Keratinocyte (primary cell): ENCODE results near the gene DUXA.

Source experiments
- EZH2 ChIP-seq: IDR thresholded peaks from one replicate; pipeline ENCODE4 v1.6.1; 2012; ENCODE audit warnings: inconsistent platforms, mild to moderate bottlenecking, low read length, moderate library complexity
- TF ChIP-seq, protein P1 (sequence below), 3 experiments: IDR thresholded peaks in 1 of 3; conservative IDR thresholded peaks in 1 of 3; optimal IDR thresholded peaks in 1 of 3; 2 replicates in 2 of 3; 3 replicates in 1 of 3; pipeline versions ENCODE3 to v1.5.1; 2011; ENCODE audit warnings: low read length in 3 of 3, mild to moderate bottlenecking in 3 of 3, moderate library complexity in 2 of 3, control low read depth in 1 of 3, inconsistent platforms in 1 of 3; ENCODE audit not compliant: insufficient read depth in 2 of 3; ENCODE audit errors: extremely low read depth in 1 of 3

DNA sequence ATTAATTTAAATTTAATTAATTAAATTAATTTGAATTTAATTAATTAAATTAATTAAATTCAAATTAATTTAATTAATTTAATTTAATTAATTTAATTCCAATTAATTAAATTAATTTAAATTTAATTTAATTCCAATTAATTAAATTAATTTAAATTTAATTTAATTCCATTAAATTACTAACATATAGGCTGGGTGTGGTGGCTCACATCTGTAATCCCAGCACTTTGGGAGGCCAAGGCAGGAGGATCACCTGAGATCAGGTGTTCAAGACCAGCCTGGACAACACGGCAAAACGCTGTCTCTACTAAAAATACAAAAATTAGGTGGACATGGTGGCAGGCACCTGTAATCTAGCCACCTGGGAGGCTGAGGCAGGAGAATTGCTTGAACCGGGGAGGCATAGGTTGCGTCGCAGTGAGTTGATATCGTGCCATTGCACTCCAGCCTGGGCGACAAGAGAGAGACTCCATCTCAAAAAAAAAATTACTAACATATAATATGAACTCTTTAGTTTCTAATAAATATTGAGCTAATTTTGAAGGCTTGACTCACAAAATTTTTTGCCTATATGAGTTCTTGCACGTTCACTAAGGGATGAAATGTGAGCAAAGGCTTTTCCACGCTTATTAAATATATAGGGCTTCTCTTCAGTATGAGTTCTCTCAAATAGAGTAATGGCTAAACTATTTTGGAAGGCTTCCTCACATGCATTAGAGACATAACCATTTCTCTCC, 56.5 kb downstream of the DUXA start:
- TF ChIP-seq EZH2, result no peak
- TF ChIP-seq, protein P1, sequence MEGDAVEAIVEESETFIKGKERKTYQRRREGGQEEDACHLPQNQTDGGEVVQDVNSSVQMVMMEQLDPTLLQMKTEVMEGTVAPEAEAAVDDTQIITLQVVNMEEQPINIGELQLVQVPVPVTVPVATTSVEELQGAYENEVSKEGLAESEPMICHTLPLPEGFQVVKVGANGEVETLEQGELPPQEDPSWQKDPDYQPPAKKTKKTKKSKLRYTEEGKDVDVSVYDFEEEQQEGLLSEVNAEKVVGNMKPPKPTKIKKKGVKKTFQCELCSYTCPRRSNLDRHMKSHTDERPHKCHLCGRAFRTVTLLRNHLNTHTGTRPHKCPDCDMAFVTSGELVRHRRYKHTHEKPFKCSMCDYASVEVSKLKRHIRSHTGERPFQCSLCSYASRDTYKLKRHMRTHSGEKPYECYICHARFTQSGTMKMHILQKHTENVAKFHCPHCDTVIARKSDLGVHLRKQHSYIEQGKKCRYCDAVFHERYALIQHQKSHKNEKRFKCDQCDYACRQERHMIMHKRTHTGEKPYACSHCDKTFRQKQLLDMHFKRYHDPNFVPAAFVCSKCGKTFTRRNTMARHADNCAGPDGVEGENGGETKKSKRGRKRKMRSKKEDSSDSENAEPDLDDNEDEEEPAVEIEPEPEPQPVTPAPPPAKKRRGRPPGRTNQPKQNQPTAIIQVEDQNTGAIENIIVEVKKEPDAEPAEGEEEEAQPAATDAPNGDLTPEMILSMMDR (optimal IDR thresholded peaks at IDR 0.05 in 1 of 3, IDR thresholded peaks at IDR 0.05 in 1 of 3, conservative IDR thresholded peaks at IDR 0.05 in 1 of 3; ENCODE audit: extremely low read depth in 1 of 3, insufficient read depth in 2 of 3, low read length in 3 of 3), result no peak
